NCI-H774 (cell line): Measurements from ENCODE around the gene DNAH17.

ENCODE experiments used
- DNase-seq: peaks from one replicate; lab custom pipeline; 2025; lab: John Stamatoyannopoulos, UW

Gene DNAH17

GRCh38 chr17:78411241-78411857 lies 165.8 kb downstream of the DNAH17 start:
- no peak for DNase-seq

GRCh38 chr17:78409191-78409928 lies 167.8 kb downstream of the DNAH17 start:
- DNase-seq = peak; percentile 92

GRCh38 chr17:78408476-78409050 lies 168.6 kb downstream of the DNAH17 start:
- DNase-seq = no peak

GRCh38 chr17:78407387-78408000 lies 169.7 kb downstream of the DNAH17 start:
- no peak for DNase-seq

- DNase-seq = no peak
These were observed 170.3 kb downstream of the DNAH17 start for GRCh38 chr17:78406920-78407319.

- no peak for DNase-seq
These were observed 170.8 kb downstream of the DNAH17 start for GRCh38 chr17:78406396-78406795.

GRCh38 chr17:78403822-78404221 lies 173.4 kb downstream of the DNAH17 start:
- no peak for DNase-seq

GRCh38 chr17:78401891-78402290 lies 175.3 kb downstream of the DNAH17 start:
- DNase-seq = no peak

GRCh38 chr17:78401246-78401645 lies 175.9 kb downstream of the DNAH17 start:
- DNase-seq = no peak

GRCh38 chr17:78400581-78401240 lies 176.5 kb downstream of the DNAH17 start:
- DNase-seq = no peak

GRCh38 chr17:78399693-78400144 lies 177.5 kb downstream of the DNAH17 start:
- no peak for DNase-seq

- DNase-seq = no peak
These were observed 178.0 kb downstream of the DNAH17 start for GRCh38 chr17:78399028-78399692.

GRCh38 chr17:78398390-78398789 lies 178.8 kb downstream of the DNAH17 start:
- DNase-seq = no peak

GRCh38 chr17:78397681-78398101 lies 179.5 kb downstream of the DNAH17 start:
- DNase-seq = no peak

- peak; percentile 58 for DNase-seq
These were observed 180.5 kb downstream of the DNAH17 start for GRCh38 chr17:78396441-78397337.

GRCh38 chr17:78395155-78395554 lies 182.0 kb downstream of the DNAH17 start:
- no peak for DNase-seq

- DNase-seq = peak; percentile 99
These were observed 183.0 kb downstream of the DNAH17 start for GRCh38 chr17:78394209-78394608.

- no peak for DNase-seq
These were observed 183.6 kb downstream of the DNAH17 start for GRCh38 chr17:78393575-78393974.

GRCh38 chr17:78392295-78392694 lies 184.9 kb downstream of the DNAH17 start:
- DNase-seq = no peak

GRCh38 chr17:78391843-78392242 lies 185.4 kb downstream of the DNAH17 start:
- no peak for DNase-seq

GRCh38 chr17:78391051-78391431 lies 186.2 kb downstream of the DNAH17 start:
- DNase-seq = no peak
